Natural killer cell (primary cell): ENCODE data around the gene TNIK. TPM values are rescaled to one million over a fixed set of nuclear protein-coding genes. Genes with fewer than 3 reads are reported as not detected.

Source experiments
- ATAC-seq, 3 donors: fragments of 150-1000 bp in 2 of 3; fragments of 200-7000 bp in 1 of 3; cut with Tn5 transposase; 1 replicate in 1 of 3; 2 replicates in 2 of 3; pipeline ENCODE4 v1.10.0; 2021; ENCODE audit warnings: mild to moderate bottlenecking in 2 of 3, moderate library complexity in 2 of 3
- DNase-seq, 2 donors: peaks; one replicate each; pipeline versions ENCODE4 v3.0.0 to v3.0.0-alpha.2; 2013 to 2021; ENCODE audit warnings: mixed read lengths in 1 of 2
- H3K27ac ChIP-seq: one replicate; pipeline ENCODE4 v1.5.1; 2013; ENCODE audit warnings: mild to moderate bottlenecking, low read length
- H3K27me3 ChIP-seq: one replicate; pipeline ENCODE4 v1.6.1; 2013; ENCODE audit warnings: low read length; ENCODE audit not compliant: control insufficient read depth, insufficient read depth
- H3K36me3 ChIP-seq: one replicate; pipeline ENCODE4 v1.6.1; 2013; ENCODE audit warnings: low read length; ENCODE audit not compliant: control insufficient read depth, insufficient read depth
- H3K4me1 ChIP-seq: one replicate; pipeline ENCODE4 v1.6.1; 2013; ENCODE audit warnings: low read length; ENCODE audit not compliant: control insufficient read depth, insufficient read depth
- H3K4me3 ChIP-seq: one replicate; pipeline ENCODE4 v1.5.1; 2013; ENCODE audit warnings: low read length
- H3K9me3 ChIP-seq: one replicate; pipeline ENCODE4 v1.6.1; 2013; ENCODE audit warnings: low read length; ENCODE audit not compliant: control insufficient read depth, insufficient read depth
- H3K27ac Mint-ChIP-seq, 2 donors: one replicate each; pipeline ENCODE4 v1.8.0; 2022; ENCODE audit warnings: mild to moderate bottlenecking in 2 of 2, mixed read lengths in 2 of 2, moderate library complexity in 1 of 2
- H3K27me3 Mint-ChIP-seq, 2 donors: one replicate each; pipeline ENCODE4 v1.8.0; 2022; ENCODE audit warnings: low read depth in 2 of 2, mixed read lengths in 2 of 2
- H3K36me3 Mint-ChIP-seq: one replicate; pipeline ENCODE4 v1.8.0; 2022; ENCODE audit warnings: mixed read lengths
- H3K4me1 Mint-ChIP-seq, 2 donors: one replicate each; pipeline ENCODE4 v1.8.0; 2022; ENCODE audit warnings: mixed read lengths in 2 of 2
- H3K4me3 Mint-ChIP-seq: one replicate; pipeline ENCODE4 v1.8.0; 2022; ENCODE audit warnings: mild to moderate bottlenecking, moderate library complexity, mixed read lengths
- H3K9me3 Mint-ChIP-seq, 2 donors: one replicate each; pipeline ENCODE4 v1.8.0; 2022; ENCODE audit warnings: mixed read lengths in 2 of 2
- CTCF ChIP-seq: fragments of 200-600 bp; IDR thresholded peaks from one replicate; pipeline ENCODE4 v1.8.0; 2022; ENCODE audit warnings: antibody characterized with exemption
- WGBS: methylation state at CpG from one replicate; pipeline ENCODE4 v1.1.7; 2013; ENCODE audit warnings: missing lambda C conversion rate; ENCODE audit not compliant: insufficient coverage; 5-methylcytosine and 5-hydroxymethylcytosine counted together
- intact Hi-C: fragments of 100-400 bp; cut with micrococcal nuclease; formaldehyde crosslinking; loops from one replicate; pipeline ENCODE4 v1.14.2; 2022
- total RNA-seq, 4 donors: library from RNA; stranded (reverse); fragments of 120-200 nt in 1 of 4; gene quantifications; one replicate each; pipeline versions ENCODE4 v1.2.3 to v1.2.4, GENCODE V29; 2013 to 2022

The TNIK gene
- total RNA-seq, 3 donors from 2014 or later (not counting 1 experiment from before 2014, with no cell fraction given) = 93.7 to 122 (median 119) TPM

DNA sequence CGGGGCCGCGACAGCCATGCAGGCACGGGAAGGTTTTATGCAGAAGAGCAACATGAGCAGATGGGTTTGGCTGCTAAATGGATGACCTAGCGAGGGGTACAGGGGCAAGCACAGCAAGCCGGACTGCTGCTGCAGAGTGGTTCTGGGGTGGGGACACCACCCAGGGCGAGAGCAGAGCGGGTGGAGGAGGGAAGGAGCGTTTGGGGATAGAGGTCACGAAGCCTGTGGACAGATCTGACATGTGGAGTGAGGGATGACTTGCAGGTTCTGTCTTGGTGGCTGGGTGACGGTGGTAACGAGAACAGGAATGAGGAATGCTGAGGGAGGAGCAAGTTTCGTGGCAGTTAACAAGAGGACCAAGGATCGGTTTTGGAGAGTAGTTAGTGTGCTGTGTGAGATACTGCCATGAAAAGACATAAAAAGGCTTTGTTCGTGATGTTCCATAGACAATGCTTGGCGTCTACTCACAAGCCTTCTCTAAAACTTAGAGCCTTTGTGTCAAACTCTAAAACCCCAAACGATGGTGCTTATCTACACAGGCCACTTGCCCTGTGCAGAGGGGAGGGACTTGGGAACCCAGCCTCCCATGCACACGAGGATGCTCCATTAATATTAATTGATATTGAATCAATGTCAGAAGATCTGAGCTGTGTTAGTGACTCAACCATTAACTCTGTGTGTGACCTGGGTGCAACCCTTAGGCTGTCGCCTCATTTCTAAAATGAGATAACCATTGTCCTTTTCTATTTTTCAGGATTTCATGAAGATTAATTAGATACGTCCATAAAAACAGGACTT is 301.0 kb downstream of the TNIK start:
- peak overlapping the region in 1 of 2 donors; percentile 51 for H3K27ac Mint-ChIP-seq
- Histone ChIP-seq H3K36me3 (peaks cover 55% of the 10 kb centered on the region), H3K4me1 (peaks cover 7% of the 10 kb centered on the region), H3K27me3 (no peaks in the 10 kb centered on the region), H3K27ac (no peak overlapping the region), H3K9me3 (peaks cover 4% of the 10 kb centered on the region), H3K4me3 (no peak overlapping the region)
- no peaks in the 10 kb centered on the region for H3K27me3 Mint-ChIP-seq
- TF ChIP-seq CTCF = no peak
- H3K4me3 Mint-ChIP-seq = no peak overlapping the region
- peaks cover 19 to 27% of the 10 kb centered on the region in 2 donors for H3K4me1 Mint-ChIP-seq
- H3K9me3 Mint-ChIP-seq = peaks cover 0 to 2% of the 10 kb centered on the region in 2 donors
- no peak for ATAC-seq
- no peak for DNase-seq
- peaks cover 39% of the 10 kb centered on the region for H3K36me3 Mint-ChIP-seq
- 96% methylated on average over 19 of the region's 20 CpGs for WGBS
- intact Hi-C loops = no loop called here

- H3K27ac Mint-ChIP-seq = no peak overlapping the region
- intact Hi-C loops = no loop called here
- Histone ChIP-seq H3K27me3 (no peaks in the 10 kb centered on the region), H3K9me3 (peaks cover 2% of the 10 kb centered on the region), H3K27ac (no peak overlapping the region), H3K4me3 (no peak overlapping the region), H3K4me1 (peaks cover 7% of the 10 kb centered on the region), H3K36me3 (peaks cover 52% of the 10 kb centered on the region)
- ATAC-seq (no peak), DNase-seq (no peak)
- peaks cover 33% of the 10 kb centered on the region for H3K36me3 Mint-ChIP-seq
- H3K4me1 Mint-ChIP-seq = peaks cover 24 to 33% of the 10 kb centered on the region in 2 donors
- H3K4me3 Mint-ChIP-seq = no peak overlapping the region
- TF ChIP-seq CTCF = no peak
- no peaks in the 10 kb centered on the region for H3K9me3 Mint-ChIP-seq
- 93% methylated on average over 3 of the region's 3 CpGs for WGBS
- no peaks in the 10 kb centered on the region for H3K27me3 Mint-ChIP-seq
Measured at GRCh38 chr3:171157980-171158379, 302.2 kb downstream of the TNIK start.

- Histone ChIP-seq H3K36me3 (peaks cover 49% of the 10 kb centered on the region), H3K27ac (no peak overlapping the region), H3K4me1 (peaks cover 7% of the 10 kb centered on the region), H3K4me3 (no peak overlapping the region), H3K27me3 (no peaks in the 10 kb centered on the region), H3K9me3 (no peaks in the 10 kb centered on the region)
- Mint-ChIP-seq H3K27ac (peak overlapping the region in 1 of 2 donors; percentile 45), H3K36me3 (peaks cover 29% of the 10 kb centered on the region), H3K27me3 (no peaks in the 10 kb centered on the region), H3K4me3 (no peak overlapping the region), H3K4me1 (peaks cover 24 to 28% of the 10 kb centered on the region in 2 donors), H3K9me3 (no peaks in the 10 kb centered on the region)
- intact Hi-C loops = no loop called here
- TF ChIP-seq CTCF = no peak
- WGBS = 80% methylated on average over 14 of the region's 14 CpGs
- no peak for DNase-seq
- peak in 2 of 3 donors; percentile 29 to 34 for ATAC-seq
Measured at GRCh38 chr3:171157286-171157685, 302.9 kb downstream of the TNIK start.
